Osteoblast (primary cell): ENCODE data around the gene CRYBG2. TPM values are rescaled to one million over a fixed set of nuclear protein-coding genes. Genes with fewer than 3 reads are reported as not detected.
"Not testable (repeated sequence)": the region's sequence is repeated elsewhere in the genome, so short reads cannot be mapped to it uniquely, and the experiment has no call there.

Source experiments
- DNase-seq: peaks from one replicate; pipeline ENCODE4 v3.0.0; 2011; ENCODE audit warnings: low spot score, mixed read lengths; ENCODE audit not compliant: insufficient read length; ENCODE audit errors: missing footprints
- H2AFZ ChIP-seq: 2 replicates; pipeline ENCODE4 v1.6.0; 2011; ENCODE audit warnings: mild to moderate bottlenecking, low read length
- H3K27ac ChIP-seq: 2 replicates; pipeline ENCODE4 v1.5.1; 2011; ENCODE audit warnings: mild to moderate bottlenecking, low read depth, low read length, moderate library complexity
- H3K27me3 ChIP-seq: 2 replicates; pipeline ENCODE4 v1.6.0; 2012; ENCODE audit warnings: mild to moderate bottlenecking, control low read depth, inconsistent platforms, low read length, moderate library complexity; ENCODE audit not compliant: insufficient read depth
- H3K36me3 ChIP-seq: 2 replicates; pipeline ENCODE4 v1.5.1; 2011; ENCODE audit warnings: mild to moderate bottlenecking, low read length, control low read depth, moderate library complexity; ENCODE audit not compliant: insufficient read depth
- H3K4me1 ChIP-seq: 2 replicates; pipeline ENCODE4 v1.5.1; 2011; ENCODE audit warnings: mild to moderate bottlenecking, low read length, control low read depth, moderate library complexity; ENCODE audit not compliant: insufficient read depth
- H3K4me2 ChIP-seq: 2 replicates; pipeline ENCODE4 v1.6.0; 2011; ENCODE audit warnings: mild to moderate bottlenecking, low read length; ENCODE audit not compliant: insufficient read depth
- H3K4me3 ChIP-seq: fragments of 200-600 bp; sonication (generic); 3 replicates; pipeline ENCODE4 v1.5.1; 2012; ENCODE audit warnings: mild to moderate bottlenecking, low read length, inconsistent platforms; ENCODE audit not compliant: insufficient read depth
- H3K79me2 ChIP-seq: 2 replicates; pipeline ENCODE4 v1.6.0; 2012; ENCODE audit warnings: mild to moderate bottlenecking, low read length, control low read depth, inconsistent platforms; ENCODE audit not compliant: insufficient read depth
- H3K9me3 ChIP-seq: 2 replicates; pipeline ENCODE4 v1.5.1; 2011; ENCODE audit warnings: low read depth, low read length, control low read depth
- H4K20me1 ChIP-seq: 2 replicates; pipeline ENCODE4 v1.6.0; 2012; ENCODE audit warnings: mild to moderate bottlenecking, low read length, control low read depth; ENCODE audit not compliant: insufficient read depth
- CTCF ChIP-seq: IDR thresholded peaks from 2 replicates; pipeline ENCODE4 v1.5.1; 2011; ENCODE audit warnings: mild to moderate bottlenecking, low read depth, low read length, moderate library complexity; ENCODE audit errors: extremely low read depth
- total RNA-seq: library from RNA; depleted of rRNA; stranded (reverse); fragments of >200 nt; gene quantifications from 2 replicates; pipeline ENCODE4 v1.2.3, GENCODE V29; 2012

Gene CRYBG2
- total RNA-seq, 1 donor = not detected

DNA sequence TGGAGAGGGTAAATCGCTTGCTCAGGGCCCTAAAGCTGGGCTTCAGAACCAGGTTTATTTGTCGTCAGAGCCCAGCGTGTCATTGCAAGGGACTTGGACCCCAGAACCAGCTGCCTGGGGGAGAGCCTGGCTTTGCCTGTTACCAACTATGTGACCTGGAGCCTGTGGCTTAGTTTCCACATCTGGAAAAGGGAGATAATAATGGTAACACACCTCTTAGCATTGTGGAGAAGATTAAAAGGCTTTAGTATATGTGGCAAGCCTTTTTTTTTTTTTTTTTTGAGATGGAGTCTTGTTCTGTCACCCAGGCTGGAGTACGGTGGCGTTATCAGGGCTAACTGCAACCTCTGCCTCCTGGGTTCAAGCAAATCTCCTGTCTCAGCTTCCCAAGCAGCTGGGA, 23.7 kb downstream of the CRYBG2 start:
- Histone ChIP-seq H3K4me3 (no peak overlapping the region), H3K4me1 (peaks cover 6% of the 10 kb centered on the region), H3K36me3 (no peaks in the 10 kb centered on the region), H2AFZ (no peak overlapping the region), H3K79me2 (no peaks in the 10 kb centered on the region), H3K27me3 (peaks cover 4% of the 10 kb centered on the region), H3K4me2 (no peak overlapping the region), H4K20me1 (no peaks in the 10 kb centered on the region), H3K27ac (no peak overlapping the region), H3K9me3 (no peaks in the 10 kb centered on the region)
- TF ChIP-seq CTCF = no peak
- DNase-seq = no peak

GRCh38 chr1:26329380-26329779, 24.6 kb downstream of the CRYBG2 start:
- H3K4me3 ChIP-seq, H3K27ac ChIP-seq, H3K4me2 ChIP-seq, H4K20me1 ChIP-seq, DNase-seq, H3K79me2 ChIP-seq, H3K9me3 ChIP-seq, H3K27me3 ChIP-seq, H3K36me3 ChIP-seq, H3K4me1 ChIP-seq, H2AFZ ChIP-seq: not testable (repeated sequence)

DNA sequence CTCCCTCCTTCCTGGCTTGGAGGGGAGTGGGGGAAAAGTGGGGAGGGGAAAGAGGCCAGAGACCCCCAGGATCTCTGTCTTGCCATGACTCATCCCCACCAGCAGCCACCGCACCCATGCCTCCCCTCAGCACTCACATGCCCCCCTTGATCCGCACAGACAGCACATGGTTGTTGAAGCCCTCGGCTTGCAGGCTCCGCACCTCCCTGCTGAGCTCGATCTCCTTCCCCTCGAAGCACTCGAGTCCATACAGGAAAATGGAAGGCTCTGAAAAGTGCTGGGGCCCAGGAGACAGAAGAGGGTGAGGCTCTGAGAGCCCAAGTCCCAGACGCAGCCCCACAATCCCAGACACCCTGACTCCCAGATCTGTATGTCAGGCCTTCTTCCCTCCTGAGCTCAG, 25.3 kb downstream of the CRYBG2 start:
- no peak overlapping the region for H2AFZ ChIP-seq

GRCh38 chr1:26327956-26328362, 26.0 kb downstream of the CRYBG2 start:
- Histone ChIP-seq H3K4me3 (no peak overlapping the region), H3K4me2 (no peak overlapping the region), H3K36me3 (no peaks in the 10 kb centered on the region), H3K4me1 (peaks cover 6% of the 10 kb centered on the region), H2AFZ (no peak overlapping the region), H3K27ac (no peak overlapping the region), H3K27me3 (peaks cover 4% of the 10 kb centered on the region), H3K9me3 (no peaks in the 10 kb centered on the region), H3K79me2 (no peaks in the 10 kb centered on the region), H4K20me1 (no peaks in the 10 kb centered on the region)
- no peak for TF ChIP-seq CTCF
- no peak for DNase-seq

More for the DNA sequence above, 25.3 kb downstream of the CRYBG2 start:
- no peaks in the 10 kb centered on the region for H3K79me2 ChIP-seq
- peaks cover 6% of the 10 kb centered on the region for H3K4me1 ChIP-seq
- no peak overlapping the region for H3K4me2 ChIP-seq
- H3K27me3 ChIP-seq = peaks cover 4% of the 10 kb centered on the region
- H3K4me3 ChIP-seq = no peak overlapping the region
- no peaks in the 10 kb centered on the region for H3K36me3 ChIP-seq
- no peaks in the 10 kb centered on the region for H3K9me3 ChIP-seq
- H4K20me1 ChIP-seq = no peaks in the 10 kb centered on the region
- no peak for DNase-seq
- no peak for TF ChIP-seq CTCF
- H3K27ac ChIP-seq = no peak overlapping the region

DNA sequence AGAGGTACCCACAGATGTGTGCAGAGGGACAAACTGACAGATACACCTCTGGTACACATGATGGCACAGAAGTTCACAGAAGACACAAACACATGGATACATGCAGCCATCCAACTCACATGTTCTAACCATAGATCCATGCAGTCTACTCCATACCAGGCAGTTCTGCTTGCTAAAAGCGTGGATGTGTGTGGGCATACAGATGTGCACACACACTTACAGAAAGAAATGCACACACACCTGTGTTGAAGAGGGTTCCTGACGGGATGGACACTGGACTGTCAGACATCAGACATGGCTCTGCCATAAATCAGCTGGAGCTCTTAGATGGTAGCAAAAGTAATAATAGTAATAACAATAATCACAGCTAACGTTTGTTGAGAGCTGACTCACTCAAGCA, 29.4 kb downstream of the CRYBG2 start:
- Histone ChIP-seq H2AFZ (no peak overlapping the region), H3K36me3 (no peaks in the 10 kb centered on the region), H3K4me2 (no peak overlapping the region), H3K9me3 (no peaks in the 10 kb centered on the region), H3K4me1 (peaks cover 5% of the 10 kb centered on the region), H3K27me3 (peaks cover 4% of the 10 kb centered on the region), H3K27ac (no peak overlapping the region), H3K4me3 (no peak overlapping the region), H4K20me1 (no peaks in the 10 kb centered on the region), H3K79me2 (no peaks in the 10 kb centered on the region)
- no peak for TF ChIP-seq CTCF
- DNase-seq = no peak
